ENCODE measurements around the gene ITIH5.

The ITIH5 gene

DNA sequence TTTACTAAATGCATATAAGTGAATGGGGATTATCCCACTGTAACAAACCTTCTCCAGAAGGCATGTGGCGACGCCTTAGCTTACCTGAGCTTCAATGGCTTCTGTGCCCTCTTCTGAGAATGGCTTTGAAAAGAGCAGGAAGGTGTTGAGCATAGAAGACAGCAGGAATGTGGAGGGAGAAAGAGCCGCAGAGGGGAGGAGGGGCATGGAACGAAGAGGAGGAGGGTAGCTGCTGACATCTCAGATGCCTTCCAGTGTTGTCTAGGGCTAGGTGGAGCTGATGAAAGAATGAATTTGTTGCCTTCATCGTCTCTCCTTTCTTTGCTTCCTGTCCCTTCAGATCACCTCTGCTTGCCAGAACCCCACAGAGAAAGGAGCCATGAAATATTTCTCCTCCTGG is 86.2 kb downstream of the ITIH5 start:
- no peak overlapping the region for H3K4me3 ChIP-seq (ENCODE audit: low read depth, low read length)
- TF ChIP-seq, protein P1, sequence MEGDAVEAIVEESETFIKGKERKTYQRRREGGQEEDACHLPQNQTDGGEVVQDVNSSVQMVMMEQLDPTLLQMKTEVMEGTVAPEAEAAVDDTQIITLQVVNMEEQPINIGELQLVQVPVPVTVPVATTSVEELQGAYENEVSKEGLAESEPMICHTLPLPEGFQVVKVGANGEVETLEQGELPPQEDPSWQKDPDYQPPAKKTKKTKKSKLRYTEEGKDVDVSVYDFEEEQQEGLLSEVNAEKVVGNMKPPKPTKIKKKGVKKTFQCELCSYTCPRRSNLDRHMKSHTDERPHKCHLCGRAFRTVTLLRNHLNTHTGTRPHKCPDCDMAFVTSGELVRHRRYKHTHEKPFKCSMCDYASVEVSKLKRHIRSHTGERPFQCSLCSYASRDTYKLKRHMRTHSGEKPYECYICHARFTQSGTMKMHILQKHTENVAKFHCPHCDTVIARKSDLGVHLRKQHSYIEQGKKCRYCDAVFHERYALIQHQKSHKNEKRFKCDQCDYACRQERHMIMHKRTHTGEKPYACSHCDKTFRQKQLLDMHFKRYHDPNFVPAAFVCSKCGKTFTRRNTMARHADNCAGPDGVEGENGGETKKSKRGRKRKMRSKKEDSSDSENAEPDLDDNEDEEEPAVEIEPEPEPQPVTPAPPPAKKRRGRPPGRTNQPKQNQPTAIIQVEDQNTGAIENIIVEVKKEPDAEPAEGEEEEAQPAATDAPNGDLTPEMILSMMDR (IDR thresholded peaks at IDR 0.05; ENCODE audit: low read depth, low read length), result no peak

GRCh38 chr10:7579681-7580080 is 87.1 kb downstream of the ITIH5 start:
- TF ChIP-seq, protein P1 (IDR thresholded peaks at IDR 0.05; ENCODE audit: low read depth, low read length), result no peak
- H3K4me3 ChIP-seq (ENCODE audit: low read depth, low read length), result no peak overlapping the region

- H3K4me3 ChIP-seq (ENCODE audit: low read depth, low read length), result no peak overlapping the region
- TF ChIP-seq, protein P1 (IDR thresholded peaks at IDR 0.05; ENCODE audit: low read depth, low read length), result no peak
Measured at GRCh38 chr10:7577579-7577978, 89.2 kb downstream of the ITIH5 start.

DNA sequence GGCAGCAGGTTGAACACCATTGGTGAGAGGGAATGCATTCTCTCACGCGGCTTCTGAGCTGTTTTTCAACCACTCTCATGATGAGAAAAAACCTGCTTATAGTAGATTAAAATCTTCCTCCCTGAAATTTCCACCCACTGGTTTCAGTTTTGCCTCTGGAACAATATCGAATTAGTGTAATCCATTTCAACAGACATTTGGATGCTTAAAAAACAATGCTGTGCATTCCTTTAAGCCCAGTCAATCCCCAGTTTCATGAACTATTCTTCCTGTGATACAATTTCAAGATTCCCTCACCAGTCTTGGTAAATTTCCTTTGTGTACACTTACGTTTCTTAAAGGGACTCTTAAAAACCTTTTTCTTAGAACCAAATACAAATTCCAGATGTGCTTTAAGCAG is 89.6 kb downstream of the ITIH5 start:
- no peak overlapping the region for H3K4me3 ChIP-seq (ENCODE audit: low read depth, low read length)
- TF ChIP-seq, protein P1 (IDR thresholded peaks at IDR 0.05; ENCODE audit: low read depth, low read length), result no peak

GRCh38 chr10:7576340-7576739 is 90.4 kb downstream of the ITIH5 start:
- TF ChIP-seq, protein P1 (IDR thresholded peaks at IDR 0.05; ENCODE audit: low read depth, low read length), result no peak
- H3K4me3 ChIP-seq (ENCODE audit: low read depth, low read length), result no peak overlapping the region

DNA sequence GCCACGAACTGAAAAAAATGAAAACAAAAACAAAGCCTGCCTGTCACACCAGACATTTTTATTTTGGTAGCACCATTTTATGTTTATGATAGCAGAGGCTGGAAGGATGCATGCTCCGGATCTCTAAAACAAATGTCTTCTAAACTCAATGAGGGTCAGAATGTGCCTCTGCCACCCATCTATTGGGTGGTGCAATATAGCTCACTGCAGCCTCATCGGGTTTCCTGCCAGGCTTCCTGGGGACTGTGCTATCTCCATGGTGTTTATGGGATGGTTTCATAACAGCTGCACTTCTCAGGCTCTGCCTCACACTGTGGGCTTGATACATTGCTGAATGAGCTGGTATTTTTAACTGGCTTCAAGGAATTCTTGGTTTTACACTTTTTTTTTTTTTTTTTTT is 94.4 kb downstream of the ITIH5 start:
- no peak overlapping the region for H3K4me3 ChIP-seq (ENCODE audit: low read depth, low read length)
- TF ChIP-seq, protein P1 (IDR thresholded peaks at IDR 0.05; ENCODE audit: low read depth, low read length), result no peak

DNA sequence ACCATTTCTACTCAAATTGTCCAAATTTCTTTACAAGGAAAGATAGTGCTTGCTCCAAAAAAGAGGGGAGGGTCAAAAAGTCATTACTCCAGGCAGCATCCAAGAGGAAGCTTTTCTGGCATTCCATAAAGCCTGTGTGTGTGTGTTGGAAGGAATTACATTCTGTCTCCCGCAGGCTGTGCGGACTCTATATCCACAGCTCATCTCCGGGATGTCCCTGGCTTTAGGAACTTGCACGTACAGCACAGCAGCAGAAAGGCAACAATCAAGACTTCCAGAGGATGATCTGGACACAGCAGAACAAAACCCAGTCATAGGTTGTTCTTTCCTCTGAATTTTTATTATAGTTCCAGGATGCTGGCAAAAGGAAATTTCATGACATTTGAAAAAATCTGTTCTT is 94.8 kb downstream of the ITIH5 start:
- TF ChIP-seq, protein P1 (IDR thresholded peaks at IDR 0.05; ENCODE audit: low read depth, low read length), result no peak
- H3K4me3 ChIP-seq (ENCODE audit: low read depth, low read length), result no peak overlapping the region

Data from WI38 (cell line).